ENCODE results near the gene KLRB1.
"Not testable (repeated sequence)": the region's sequence is repeated elsewhere in the genome, so short reads cannot be mapped to it uniquely, and the experiment has no call there.

KLRB1 gene

DNA sequence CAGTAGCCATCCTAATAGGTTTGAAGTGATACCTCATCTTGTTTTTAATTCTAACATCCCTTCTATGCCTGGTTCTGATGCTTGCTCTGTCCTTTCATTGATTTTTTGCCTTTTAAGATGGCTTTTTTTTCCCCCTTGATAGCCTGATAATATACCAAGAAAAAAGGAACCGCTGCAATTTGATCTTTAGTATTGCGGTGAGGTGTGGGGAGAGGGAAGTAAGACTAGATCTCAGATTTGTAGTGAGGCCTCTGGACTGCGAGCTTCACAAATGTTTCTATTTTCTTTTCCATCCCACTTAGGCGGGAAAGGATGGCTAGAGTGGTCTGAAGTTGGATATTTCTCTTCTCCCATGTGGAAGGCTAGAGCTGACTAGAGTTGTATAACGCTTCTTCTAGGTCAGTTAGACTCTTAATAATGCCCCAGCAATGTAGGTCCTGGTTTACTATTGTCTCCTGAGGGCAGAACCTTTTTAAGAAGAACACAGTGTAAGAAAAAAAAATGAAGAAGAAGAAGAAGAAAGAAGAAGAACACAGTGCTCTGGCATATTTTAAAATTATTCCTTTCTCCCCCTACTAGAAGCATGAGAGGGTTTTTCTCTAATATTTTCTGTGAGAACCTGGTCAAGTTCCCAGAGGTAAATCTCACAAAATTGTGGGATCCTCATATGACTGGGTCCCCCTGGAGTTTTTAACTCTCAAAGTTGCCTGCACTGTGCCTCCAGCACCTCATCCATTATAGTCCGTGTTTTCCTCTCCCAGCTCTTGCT lies 11.9 kb upstream of the KLRB1 start:
- no peak for DNase-seq

DNA sequence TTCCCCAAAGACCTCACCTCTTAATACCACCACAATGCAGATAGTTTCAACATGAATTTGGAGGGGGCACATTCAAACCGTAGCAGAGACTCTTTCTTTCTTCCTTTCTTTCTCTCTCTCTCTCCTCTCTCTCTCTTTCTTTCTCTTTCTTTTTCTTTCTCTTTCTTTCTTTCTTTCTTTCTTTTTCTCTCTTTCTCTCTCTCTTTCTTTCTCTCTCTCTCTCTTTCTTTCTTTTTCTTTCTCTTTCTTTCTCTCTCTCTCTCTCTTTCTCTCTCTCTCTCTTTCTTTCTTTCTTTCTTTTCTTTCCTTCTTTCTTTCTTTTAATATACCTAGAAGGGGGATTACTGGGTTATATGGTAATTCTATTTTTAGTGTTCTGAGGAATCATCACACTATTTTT lies 11.2 kb upstream of the KLRB1 start:
- DNase-seq, result not testable (repeated sequence)

DNA sequence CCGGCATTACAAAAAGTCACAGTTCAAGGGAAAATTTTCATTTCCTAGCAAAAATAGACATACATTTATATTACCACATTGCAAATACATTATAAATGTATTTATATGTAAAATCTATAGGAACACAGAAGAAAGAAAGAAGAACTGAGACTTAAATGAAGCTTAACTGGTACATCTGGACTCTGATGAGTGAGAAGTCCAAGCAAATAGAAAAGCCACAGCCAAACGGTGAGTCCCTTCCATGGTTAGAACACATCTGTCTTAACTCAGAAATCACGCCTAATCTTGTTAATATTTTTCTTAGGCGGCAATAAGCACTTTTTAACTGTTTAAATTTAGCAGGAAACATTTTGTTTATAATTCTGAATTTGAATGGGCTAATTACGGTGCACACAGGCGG lies 9.4 kb upstream of the KLRB1 start:
- no peak for DNase-seq

DNA sequence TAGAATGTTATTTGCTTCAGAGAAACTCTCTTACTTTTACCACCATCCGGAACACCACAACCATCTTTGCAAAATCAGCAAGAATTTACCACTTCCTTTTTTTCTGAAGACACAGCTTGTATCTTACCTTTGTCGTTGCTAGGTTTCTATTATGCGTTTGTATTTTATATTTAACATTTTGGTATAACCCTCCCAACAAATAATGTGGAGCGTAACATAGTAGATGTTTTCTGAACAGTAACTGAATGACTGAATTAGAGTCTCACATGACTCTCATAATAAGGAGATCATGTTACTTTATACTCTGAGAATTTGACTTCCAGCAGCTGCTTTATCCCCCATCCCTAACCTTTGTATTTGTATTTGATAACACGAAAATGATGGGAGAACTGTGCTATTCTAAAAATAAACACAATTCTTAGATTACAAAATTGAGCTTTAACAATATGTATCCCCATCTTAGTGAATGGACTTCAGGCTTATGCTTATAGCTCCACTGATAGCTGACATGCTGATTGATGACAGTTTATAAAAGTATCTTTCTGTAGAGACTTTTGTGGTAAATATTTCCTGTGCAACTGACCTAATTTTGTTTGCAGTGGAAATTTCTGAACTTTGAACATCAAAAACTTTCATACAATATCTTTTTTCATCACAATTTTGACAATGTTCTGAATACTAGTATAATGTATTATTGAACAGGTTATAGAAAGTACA lies 7.9 kb upstream of the KLRB1 start:
- no peak for DNase-seq

DNA sequence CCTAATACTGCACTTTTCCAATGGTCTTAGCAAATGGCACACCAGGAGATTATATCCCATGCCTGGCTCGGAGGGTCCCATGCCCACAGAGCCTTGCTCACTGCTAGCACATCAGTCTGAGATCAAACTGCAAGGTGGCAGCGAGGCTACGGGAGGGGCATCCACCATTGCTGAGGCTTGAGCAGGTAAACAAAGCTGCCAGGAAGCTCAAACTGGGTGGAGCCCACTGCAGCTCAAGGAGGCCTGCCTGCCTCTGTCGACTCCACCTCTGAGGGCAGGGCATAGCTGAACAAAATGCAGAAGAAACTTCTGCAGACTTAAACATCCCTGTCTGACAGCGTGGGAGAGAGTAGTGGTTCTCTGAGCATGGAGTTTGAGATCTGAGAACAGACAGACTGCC lies 2.9 kb upstream of the KLRB1 start:
- not testable (repeated sequence) for DNase-seq

DNA sequence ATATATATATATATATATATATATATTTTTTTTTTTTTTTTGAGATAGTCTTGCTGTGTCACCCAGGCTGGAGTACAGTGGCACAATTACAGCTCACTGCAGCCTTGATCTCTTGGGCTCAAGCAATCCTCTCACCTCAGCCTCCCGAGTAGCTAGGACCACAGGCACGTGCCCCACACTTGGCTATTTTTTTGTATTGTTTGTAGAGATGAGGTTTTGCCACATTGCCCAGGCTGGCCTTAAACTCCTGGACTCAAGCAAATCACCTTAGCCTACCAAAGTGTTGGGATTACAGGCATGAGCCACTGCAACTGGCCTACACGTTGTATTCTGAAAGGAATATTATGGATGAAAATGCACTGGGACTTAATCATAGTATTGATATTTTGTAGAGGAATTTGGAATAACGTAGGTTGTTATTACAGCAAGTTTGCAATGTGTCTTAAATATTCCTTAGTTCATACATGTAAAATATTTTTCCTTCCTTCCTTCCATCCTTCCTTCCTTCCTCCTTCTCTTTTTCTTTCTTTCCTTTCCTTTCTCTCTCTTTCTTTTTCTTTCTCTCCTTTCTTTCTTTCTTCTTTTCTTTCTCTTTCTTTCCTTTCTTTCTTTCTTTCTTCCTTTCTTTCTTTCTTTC lies 862 bp downstream of the KLRB1 start:
- no peak for DNase-seq

DNA sequence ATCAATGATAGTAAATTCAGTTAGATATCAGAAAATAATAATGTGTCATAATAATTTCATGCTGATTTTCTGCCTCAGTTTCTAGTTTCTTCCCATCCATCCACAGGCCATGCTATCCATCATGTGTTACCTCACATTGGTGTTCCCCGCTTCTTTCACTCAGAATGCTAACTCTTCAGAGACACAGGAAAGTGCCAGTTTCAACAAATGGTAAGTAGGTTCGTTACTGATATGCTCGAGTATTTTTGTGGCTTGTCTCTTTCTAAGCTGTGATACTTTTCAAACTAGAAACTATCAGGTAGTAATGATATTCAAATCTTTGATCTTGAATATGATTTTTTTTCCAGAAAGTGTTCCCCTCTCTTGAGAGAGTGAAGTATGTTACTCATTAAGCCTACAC lies 1.5 kb downstream of the KLRB1 start:
- no peak for DNase-seq

DNA sequence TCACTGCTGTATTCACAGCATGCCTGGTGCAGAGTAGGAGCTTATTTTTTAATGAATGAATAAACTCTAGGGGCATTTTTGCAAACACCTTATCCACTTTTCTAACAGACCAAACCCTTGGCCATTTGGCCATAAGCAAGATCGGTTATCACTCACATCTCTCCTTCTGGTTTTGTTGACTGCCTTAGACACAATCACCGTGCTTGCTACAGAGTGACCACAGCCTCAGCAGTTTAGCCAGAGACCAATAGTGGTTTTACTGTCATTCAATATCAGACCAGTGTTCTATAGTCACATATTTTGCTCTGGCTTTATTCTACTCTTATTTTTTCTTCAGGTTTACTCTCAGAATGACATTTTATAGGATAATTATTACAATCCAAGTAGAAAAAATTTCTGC lies 2.2 kb downstream of the KLRB1 start:
- DNase-seq, result no peak

DNA sequence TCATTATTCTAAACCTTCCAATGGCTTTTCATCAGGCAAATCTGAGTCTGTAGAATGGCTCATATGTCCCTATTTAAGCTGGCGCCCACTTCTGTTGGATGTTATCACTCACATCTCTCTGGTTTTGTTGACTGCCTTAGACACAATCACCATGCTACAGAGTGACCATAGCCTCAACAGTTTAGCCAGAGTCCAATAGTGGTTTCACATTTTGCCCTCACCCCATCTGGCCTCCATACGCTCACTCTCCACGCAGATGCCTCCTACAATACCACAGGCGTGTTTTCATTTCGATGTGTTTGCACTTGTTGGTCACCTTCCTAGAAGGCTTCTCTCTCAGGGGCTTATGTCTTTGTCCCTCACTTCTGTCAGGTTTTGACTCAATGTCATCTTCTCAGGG lies 3.4 kb downstream of the KLRB1 start:
- DNase-seq, result no peak

DNA sequence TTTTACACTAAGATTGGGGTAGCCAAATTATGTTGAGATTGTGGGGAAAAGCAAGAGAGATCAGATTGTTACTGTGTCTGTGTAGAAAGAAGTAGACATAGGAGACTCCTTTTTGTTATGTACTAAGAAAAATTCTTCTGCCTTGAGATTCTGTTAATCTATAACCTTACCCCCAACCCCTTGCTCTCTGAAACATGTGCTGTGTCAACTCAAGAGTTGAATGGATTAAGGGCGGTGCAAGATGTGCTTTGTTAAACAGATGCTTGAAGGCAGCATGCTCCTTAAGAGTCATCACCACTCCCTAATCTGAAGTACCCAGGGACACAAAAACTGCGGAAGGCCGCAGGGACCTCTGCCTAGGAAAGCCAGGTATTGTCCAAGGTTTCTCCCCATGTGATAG lies 7.3 kb downstream of the KLRB1 start:
- DNase-seq, result not testable (repeated sequence)

DNA sequence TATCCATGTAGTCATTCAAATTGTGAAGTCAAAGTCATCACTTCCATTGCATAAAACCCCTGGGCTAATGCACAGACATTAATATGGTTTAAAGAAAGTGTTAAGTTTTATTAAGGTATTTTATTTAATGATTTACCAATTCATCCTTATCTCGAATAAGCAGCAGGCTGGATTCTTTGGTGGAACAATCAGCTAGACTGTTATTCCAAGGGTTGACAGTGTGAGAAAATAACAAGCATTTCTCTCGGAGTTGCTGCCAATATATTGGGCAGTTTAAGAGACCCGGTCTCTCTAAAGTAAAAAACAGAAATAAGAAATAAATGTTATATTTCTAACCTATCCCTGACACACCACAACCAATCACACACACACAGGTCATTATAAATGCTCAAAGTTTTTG lies 9.4 kb downstream of the KLRB1 start:
- no peak for DNase-seq

DNA sequence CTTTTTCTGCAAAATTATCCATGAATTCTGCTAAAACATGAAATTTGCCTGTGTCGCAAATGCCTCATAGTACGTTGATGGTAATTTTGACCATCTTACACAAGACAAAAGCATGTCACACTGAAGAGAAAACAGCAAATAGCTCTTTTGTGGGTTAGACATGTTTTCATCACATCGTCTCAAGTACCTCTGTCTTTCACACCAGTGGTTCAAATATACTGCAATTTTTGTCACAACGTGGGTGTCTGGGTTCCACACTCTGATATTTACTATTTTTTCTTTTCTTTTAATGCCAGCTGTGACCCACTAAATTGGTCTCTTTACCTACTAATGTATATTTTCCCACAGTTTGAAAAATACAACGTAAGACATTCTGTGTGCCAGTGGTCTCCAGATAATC lies 10.4 kb downstream of the KLRB1 start:
- DNase-seq, result no peak

DNA sequence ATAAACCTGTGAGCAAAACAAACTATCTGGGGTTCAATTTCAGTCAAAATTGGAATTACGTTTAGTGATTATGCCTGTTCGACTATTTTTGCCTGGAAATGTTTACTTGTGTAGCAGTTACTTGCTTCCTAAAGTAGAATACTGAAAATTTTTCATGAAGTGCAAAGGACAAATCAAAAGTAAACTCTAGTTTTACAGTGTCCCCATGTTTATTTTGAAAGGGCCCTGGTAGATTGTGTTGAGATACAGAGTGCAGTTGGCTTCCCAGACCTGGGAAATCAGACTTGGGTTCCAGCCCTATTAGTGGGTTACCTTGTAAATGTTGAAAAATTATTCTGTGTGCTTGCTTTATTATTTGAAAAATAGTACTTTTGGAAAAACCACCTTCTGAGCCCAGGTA lies 17.3 kb downstream of the KLRB1 start:
- DNase-seq, result no peak

DNA sequence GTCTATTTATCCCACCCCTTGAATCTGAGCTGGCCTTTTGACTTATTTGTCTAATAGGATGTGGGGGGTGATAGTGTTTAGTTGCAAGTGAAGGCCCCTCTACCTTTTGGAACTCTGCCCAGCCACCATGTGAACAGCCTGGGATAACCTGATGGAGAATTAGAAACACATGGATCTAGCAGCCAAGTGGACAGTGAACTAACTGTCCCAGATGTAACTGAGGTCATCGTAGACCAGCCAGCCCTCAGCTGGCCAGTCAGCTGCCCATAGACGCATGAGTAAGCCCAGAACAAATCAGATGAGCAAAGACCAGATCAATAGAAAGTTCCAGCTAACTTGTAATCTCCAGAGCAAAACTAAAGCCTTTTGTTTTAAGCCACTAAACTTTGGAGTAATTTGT lies 19.0 kb downstream of the KLRB1 start:
- DNase-seq, result no peak

DNA sequence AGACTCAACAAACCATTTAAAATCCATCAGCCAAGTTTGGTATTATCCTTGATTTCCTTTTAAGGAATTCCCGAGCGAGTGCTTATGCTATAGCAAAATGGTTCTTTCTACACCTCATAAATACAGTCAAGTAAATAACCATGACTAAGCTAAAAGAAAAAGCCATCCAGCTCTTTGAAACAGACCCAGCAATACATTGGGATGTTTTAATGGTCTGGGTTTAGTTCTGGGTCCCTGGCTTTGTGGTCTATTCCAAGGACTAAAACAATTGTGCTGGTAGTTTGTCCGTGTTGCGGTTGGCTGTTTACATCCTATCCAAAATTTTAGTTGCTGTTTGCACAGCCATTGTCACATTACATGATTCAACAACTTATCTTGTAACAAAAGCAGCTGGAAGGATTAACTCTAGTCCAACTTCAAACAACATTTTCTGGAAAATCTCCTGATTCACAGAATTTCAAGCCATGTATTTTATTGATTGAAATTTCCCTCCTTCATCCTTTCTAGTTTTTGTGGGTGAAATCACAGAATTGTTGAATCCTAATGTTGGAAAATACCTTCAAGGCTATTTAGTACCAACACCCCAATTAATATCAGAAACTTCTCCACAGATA lies 19.6 kb downstream of the KLRB1 start:
- DNase-seq, result no peak

DNA sequence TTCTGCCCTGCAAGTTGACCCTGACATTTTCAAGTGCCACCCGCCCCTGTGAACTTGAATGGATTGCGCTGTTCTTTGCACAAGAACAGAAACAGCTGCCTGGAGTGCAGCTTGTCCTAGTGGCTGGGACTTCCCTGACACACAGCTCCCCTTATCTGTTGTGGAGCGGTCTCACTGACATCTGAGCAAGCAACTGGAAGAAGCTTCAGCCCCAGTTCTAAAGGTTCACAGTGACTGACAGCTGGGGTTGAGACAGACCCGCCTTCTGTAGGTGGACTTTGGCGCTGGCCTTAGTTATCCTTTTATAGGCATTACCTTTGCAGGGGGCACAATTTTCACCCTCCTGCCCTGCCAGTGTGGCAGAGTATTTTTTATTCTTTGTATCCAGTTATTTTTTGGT lies 30.0 kb downstream of the KLRB1 start:
- DNase-seq, result not testable (repeated sequence)

DNA sequence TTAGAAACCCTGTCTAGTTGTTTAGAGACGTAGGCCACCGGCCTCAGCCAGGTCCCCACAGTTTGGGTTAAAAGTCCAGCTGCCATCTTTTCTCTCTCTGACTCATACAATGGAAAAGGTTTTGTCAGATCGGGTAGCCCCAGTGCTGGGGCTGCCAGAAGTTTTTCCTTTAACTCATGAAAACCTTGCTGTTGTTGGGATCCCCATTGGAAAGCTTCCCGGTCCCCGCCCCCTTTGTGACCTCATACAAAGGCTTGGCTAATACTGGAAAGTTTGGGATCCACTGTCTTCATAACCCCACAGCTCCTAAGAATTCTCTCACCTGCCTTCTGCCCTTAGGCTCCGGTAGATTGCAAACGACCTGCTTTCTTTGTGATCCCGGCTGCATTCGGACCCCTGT lies 40.6 kb downstream of the KLRB1 start:
- DNase-seq, result not testable (repeated sequence)

DNA sequence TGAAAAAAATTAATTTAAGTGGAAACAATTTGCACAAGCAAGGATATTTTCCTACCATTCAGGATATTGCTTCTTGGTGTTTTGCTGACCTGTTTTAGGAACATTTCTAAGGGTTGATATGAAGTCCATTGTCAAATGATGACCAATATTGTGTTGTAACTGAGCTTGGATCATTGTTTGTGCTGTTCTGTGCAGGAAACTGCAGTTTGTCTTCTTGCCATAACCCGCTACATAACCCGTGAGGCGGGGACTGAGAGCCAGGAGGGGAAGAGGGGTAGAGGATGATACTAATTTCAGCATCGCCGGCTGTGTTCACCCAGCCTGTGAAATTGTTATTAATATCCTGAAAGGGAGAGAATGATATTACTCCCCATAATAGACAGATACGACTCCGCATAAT lies 41.6 kb downstream of the KLRB1 start:
- DNase-seq, result not testable (repeated sequence)

DNA sequence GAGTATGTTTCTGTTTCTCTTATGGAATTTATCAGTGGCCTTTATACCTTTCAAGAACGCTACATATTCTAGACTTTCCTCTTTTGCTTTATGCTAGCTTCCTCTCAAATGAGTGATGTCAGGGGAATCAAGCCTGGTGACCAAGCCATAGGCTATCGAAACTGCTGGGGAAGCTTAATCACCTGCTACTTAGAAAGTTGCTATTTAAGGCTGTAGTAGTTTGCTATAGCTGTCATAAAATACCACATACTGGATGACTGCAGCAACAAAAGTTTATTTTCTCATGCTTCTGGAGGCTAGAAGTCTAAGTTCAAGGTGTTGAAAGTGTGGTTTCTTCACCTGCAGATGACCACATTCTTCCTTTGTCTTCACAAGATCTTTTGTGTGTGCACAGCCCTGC lies 43.3 kb downstream of the KLRB1 start:
- DNase-seq, result not testable (repeated sequence)

DNA sequence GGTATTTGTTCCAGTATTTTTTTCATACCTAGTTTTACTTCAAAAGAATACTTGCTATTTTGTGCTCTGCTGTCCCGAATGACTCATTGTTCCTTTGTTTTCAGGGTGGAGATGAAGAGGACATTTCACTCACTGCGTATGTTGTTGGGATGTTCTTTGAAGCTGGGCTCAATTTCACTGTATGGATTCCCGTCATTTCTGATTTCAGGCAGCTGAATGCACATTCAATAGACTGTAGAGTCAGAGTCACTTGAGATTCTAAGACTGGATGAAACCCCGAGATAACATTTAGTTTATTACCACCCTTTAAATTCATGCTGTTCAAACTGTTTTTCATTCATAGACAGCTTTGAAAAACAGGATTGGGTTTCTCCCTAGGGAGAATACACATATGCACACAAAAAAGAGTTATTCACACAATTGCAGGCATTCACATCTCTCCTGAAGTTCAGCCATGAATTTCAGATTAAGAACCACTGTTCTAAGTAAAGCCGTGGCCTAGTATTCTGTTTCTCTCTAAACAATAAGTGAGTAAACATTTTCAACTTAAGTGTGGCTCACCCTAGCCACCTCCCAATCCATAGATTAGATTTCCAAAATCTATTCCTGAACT lies 44.8 kb downstream of the KLRB1 start:
- not testable (repeated sequence) for DNase-seq

DNA sequence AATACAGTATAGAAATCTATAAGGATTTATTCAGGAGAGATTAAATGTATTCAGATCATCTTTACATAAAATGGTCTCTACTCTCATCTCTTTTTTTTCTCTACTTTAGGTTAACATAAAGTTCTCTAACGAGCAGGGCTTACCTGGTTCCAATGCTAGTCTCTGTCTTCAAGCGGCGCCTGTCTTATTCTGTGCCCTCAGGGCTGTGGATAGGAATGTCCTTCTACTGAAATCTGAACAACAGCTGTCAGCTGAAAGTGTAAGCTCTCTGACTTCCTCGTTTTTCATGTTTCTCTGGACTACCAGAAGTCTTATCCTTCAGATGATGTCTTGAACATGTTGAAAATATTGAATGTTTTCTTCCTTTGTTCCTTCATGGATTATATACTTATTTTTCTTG lies 62.2 kb downstream of the KLRB1 start:
- not testable (repeated sequence) for DNase-seq

Measured in right hindlimb (tissue), 1 donor.